Right forelimb (tissue), 1 donor: ENCODE results near the gene TDRD7.

ENCODE experiments used
- DNase-seq: peaks from one replicate; pipeline ENCODE4 v3.0.0-alpha.2; 2018

The TDRD7 gene

DNA sequence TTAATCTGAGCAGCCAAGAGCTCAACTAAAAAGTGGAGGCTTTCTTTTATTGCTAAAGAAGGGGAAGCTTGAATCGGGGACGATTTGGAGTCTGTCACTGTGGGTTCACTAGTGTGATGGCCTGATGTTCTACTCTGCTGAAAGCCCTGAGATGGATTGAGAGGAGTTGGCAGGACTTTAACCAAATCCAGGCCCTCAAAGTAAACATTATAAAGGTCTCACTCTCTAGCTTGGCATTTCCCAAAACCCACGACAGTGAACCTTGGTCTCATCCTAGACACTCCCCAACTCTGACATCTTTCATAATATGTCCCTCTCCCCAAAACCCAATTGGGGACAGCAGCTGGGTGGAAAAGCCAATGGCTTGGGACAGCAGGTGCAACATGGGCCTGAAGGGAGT is 122.3 kb downstream of the TDRD7 start:
- DNase-seq = no peak

DNA sequence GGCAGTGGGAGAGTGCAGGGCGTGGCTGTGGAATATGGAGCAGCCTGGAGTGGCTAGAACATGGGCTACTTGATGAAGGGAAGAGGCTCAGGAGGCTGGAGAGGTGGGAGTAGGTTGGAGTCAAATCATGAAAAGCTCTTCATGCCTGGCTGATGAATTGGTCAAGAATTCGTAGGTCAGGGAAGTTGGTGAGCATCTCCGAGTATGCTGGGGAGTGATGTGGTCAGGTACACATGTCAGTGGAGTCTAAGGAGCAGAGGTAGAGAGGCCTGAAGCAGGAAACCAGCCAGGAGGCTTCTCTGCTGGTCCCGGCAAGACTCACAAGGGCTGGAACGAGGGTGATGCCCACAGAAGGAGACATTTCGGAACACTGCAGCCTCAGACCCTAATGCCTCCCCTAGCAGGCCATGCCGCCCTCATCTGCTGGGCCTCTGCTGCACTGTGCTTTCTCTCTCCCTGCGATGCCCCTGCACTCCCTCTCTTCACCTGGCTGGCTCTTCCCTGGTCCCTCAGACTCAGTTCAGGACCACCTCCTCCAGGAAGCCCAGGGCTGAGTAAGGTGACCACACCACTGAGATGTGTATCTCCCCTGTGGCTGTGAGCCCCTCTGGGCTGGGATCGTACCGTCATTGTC is 123.2 kb downstream of the TDRD7 start:
- DNase-seq = no peak

DNA sequence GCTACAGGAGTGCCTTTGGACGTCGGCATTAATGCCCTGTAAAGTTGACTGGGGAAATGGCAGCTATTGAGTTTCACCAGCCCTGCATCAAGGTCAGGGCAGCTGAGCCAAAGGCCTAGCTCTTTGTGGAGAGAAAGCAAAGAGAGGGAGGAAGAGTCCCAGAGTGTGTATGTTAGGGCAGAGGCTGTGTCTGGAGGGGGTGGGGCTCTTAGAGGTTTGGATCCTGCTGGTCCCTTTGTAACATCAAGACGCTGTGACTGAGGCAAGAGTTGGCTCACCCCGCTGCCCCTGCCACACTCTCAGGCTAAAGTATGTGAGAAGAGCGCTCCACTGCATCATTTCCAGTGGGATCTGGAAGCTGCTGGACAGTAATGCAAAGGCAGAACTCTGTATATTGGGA is 123.9 kb downstream of the TDRD7 start:
- no peak for DNase-seq

DNA sequence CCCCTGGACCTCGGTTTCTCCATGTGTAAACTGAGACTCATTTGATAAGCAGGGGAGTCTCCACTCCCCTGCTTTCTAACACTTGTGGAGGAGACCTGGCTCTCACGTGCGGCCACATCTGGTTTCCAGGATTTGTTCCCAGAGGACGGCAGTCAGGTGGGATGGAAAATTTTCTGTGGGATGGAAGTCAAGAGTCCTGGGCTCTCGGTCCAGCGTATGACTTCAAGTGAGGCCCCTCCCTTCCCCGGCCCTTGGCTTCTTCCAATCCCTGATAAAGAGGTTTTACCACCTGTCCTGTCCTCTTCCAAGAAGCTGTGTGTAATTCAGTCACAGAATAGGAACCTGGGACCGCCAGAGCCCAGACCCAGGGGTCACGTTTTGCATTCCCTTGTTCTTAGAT is 124.6 kb downstream of the TDRD7 start:
- no peak for DNase-seq

DNA sequence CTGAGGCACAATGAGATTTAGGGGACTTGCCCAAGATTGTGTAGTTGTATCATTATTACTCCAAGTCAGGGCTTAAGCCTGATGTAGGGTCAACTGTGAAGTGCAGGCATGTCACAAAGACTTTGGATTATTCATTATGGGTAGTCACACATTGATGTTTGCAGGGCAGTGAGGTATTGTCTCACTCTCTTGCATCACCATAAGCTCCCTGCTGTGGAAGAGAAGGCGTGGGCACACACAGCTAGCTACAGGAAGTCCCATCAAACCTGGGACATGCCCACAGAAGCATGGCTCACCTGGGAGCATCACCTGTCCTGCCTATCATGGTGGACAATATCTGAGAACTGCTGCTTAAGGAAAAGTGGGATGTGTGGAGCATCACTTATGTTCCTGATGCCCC is 131.7 kb downstream of the TDRD7 start:
- no peak for DNase-seq

DNA sequence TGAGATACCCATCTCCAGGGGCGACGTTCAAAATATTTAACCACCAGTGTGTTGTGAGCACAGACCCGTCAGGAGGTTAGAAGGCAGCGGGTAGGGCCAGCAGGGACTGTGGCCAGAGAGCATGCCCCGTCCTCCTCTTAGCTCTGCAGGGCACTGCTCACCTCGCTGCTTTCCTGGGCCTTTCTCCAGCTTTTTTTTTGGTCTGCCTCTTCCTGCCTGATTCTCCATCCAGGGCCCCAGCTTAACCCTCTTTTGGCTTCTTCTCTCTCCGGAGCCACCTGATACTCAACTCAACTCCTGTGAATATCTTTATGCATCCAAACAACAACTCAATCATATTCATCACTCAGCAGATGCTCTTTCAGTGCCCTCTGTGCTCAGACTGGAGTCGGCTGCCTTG is 133.6 kb downstream of the TDRD7 start:
- no peak for DNase-seq
